Natural killer cell (primary cell): Measurements from ENCODE around the gene HTR4. TPM values are rescaled to one million over a fixed set of nuclear protein-coding genes. Genes with fewer than 3 reads are reported as not detected.
"Not testable (repeated sequence)": the region's sequence is repeated elsewhere in the genome, so short reads cannot be mapped to it uniquely, and the experiment has no call there.

Source experiments
- ATAC-seq, 3 donors: fragments of 150-1000 bp in 2 of 3; fragments of 200-7000 bp in 1 of 3; cut with Tn5 transposase; 1 replicate in 1 of 3; 2 replicates in 2 of 3; pipeline ENCODE4 v1.10.0; 2021; ENCODE audit warnings: mild to moderate bottlenecking in 2 of 3, moderate library complexity in 2 of 3
- DNase-seq, 2 donors: peaks; one replicate each; pipeline versions ENCODE4 v3.0.0 to v3.0.0-alpha.2; 2013 to 2021; ENCODE audit warnings: mixed read lengths in 1 of 2
- H3K27ac ChIP-seq: one replicate; pipeline ENCODE4 v1.5.1; 2013; ENCODE audit warnings: mild to moderate bottlenecking, low read length
- H3K27me3 ChIP-seq: one replicate; pipeline ENCODE4 v1.6.1; 2013; ENCODE audit warnings: low read length; ENCODE audit not compliant: control insufficient read depth, insufficient read depth
- H3K36me3 ChIP-seq: one replicate; pipeline ENCODE4 v1.6.1; 2013; ENCODE audit warnings: low read length; ENCODE audit not compliant: control insufficient read depth, insufficient read depth
- H3K4me1 ChIP-seq: one replicate; pipeline ENCODE4 v1.6.1; 2013; ENCODE audit warnings: low read length; ENCODE audit not compliant: control insufficient read depth, insufficient read depth
- H3K4me3 ChIP-seq: one replicate; pipeline ENCODE4 v1.5.1; 2013; ENCODE audit warnings: low read length
- H3K9me3 ChIP-seq: one replicate; pipeline ENCODE4 v1.6.1; 2013; ENCODE audit warnings: low read length; ENCODE audit not compliant: control insufficient read depth, insufficient read depth
- H3K27ac Mint-ChIP-seq, 2 donors: one replicate each; pipeline ENCODE4 v1.8.0; 2022; ENCODE audit warnings: mild to moderate bottlenecking in 2 of 2, mixed read lengths in 2 of 2, moderate library complexity in 1 of 2
- H3K27me3 Mint-ChIP-seq, 2 donors: one replicate each; pipeline ENCODE4 v1.8.0; 2022; ENCODE audit warnings: low read depth in 2 of 2, mixed read lengths in 2 of 2
- H3K36me3 Mint-ChIP-seq: one replicate; pipeline ENCODE4 v1.8.0; 2022; ENCODE audit warnings: mixed read lengths
- H3K4me1 Mint-ChIP-seq, 2 donors: one replicate each; pipeline ENCODE4 v1.8.0; 2022; ENCODE audit warnings: mixed read lengths in 2 of 2
- H3K4me3 Mint-ChIP-seq: one replicate; pipeline ENCODE4 v1.8.0; 2022; ENCODE audit warnings: mild to moderate bottlenecking, moderate library complexity, mixed read lengths
- H3K9me3 Mint-ChIP-seq, 2 donors: one replicate each; pipeline ENCODE4 v1.8.0; 2022; ENCODE audit warnings: mixed read lengths in 2 of 2
- CTCF ChIP-seq: fragments of 200-600 bp; IDR thresholded peaks from one replicate; pipeline ENCODE4 v1.8.0; 2022; ENCODE audit warnings: antibody characterized with exemption
- WGBS: methylation state at CpG from one replicate; pipeline ENCODE4 v1.1.7; 2013; ENCODE audit warnings: missing lambda C conversion rate; ENCODE audit not compliant: insufficient coverage; 5-methylcytosine and 5-hydroxymethylcytosine counted together
- intact Hi-C: fragments of 100-400 bp; cut with micrococcal nuclease; formaldehyde crosslinking; loops from one replicate; pipeline ENCODE4 v1.14.2; 2022
- total RNA-seq, 4 donors: library from RNA; stranded (reverse); fragments of 120-200 nt in 1 of 4; gene quantifications; one replicate each; pipeline versions ENCODE4 v1.2.3 to v1.2.4, GENCODE V29; 2013 to 2022

Gene HTR4
- total RNA-seq, 3 donors from 2014 or later (not counting 1 experiment from before 2014, with no cell fraction given), result not detected

- H3K9me3 ChIP-seq, result no peaks in the 10 kb centered on the region
- peaks cover 5% of the 10 kb centered on the region for H3K27me3 ChIP-seq
- Mint-ChIP-seq H3K36me3 (peaks cover 9% of the 10 kb centered on the region), H3K4me3 (no peak overlapping the region), H3K27me3 (peaks cover 8 to 20% of the 10 kb centered on the region in 2 donors), H3K27ac (no peak overlapping the region), H3K9me3 (peaks cover 0 to 2% of the 10 kb centered on the region in 2 donors), H3K4me1 (no peaks in the 10 kb centered on the region)
- no peaks in the 10 kb centered on the region for H3K36me3 ChIP-seq
- WGBS, result 94% methylated on average over 2 of the region's 2 CpGs
- intact Hi-C loops, result no loop called here
- no peak overlapping the region for H3K4me3 ChIP-seq
- H3K27ac ChIP-seq, result no peak overlapping the region
- H3K4me1 ChIP-seq, result no peaks in the 10 kb centered on the region
- ATAC-seq (no peak), DNase-seq (no peak)
- no peak for TF ChIP-seq CTCF
These were observed 29.3 kb upstream of the HTR4 start for GRCh38 chr5:148683651-148684050.

GRCh38 chr5:148682058-148683026, 28.0 kb upstream of the HTR4 start:
- intact Hi-C loops, result no loop called here
- Mint-ChIP-seq H3K27ac (no peak overlapping the region), H3K27me3 (peaks cover 6 to 20% of the 10 kb centered on the region in 2 donors), H3K4me3 (no peak overlapping the region), H3K4me1 (no peaks in the 10 kb centered on the region), H3K36me3 (no peaks in the 10 kb centered on the region), H3K9me3 (no peaks in the 10 kb centered on the region)
- no peak for TF ChIP-seq CTCF
- Histone ChIP-seq H3K27ac (no peak overlapping the region), H3K4me1 (no peaks in the 10 kb centered on the region), H3K27me3 (peaks cover 2% of the 10 kb centered on the region), H3K36me3 (no peaks in the 10 kb centered on the region), H3K9me3 (no peaks in the 10 kb centered on the region), H3K4me3 (no peak overlapping the region)
- DNase-seq (no peak), ATAC-seq (no peak)
- WGBS, result 81% methylated on average over 6 of the region's 8 CpGs

GRCh38 chr5:148681157-148682057, 27.1 kb upstream of the HTR4 start:
- Histone ChIP-seq H3K4me3 (no peak overlapping the region), H3K27ac (no peak overlapping the region), H3K9me3 (no peaks in the 10 kb centered on the region), H3K4me1 (no peaks in the 10 kb centered on the region), H3K36me3 (no peaks in the 10 kb centered on the region), H3K27me3 (peaks cover 2% of the 10 kb centered on the region)
- TF ChIP-seq CTCF, result no peak
- Mint-ChIP-seq H3K27me3 (peaks cover 3 to 20% of the 10 kb centered on the region in 2 donors), H3K9me3 (no peaks in the 10 kb centered on the region), H3K4me1 (no peaks in the 10 kb centered on the region), H3K27ac (no peak overlapping the region), H3K36me3 (no peaks in the 10 kb centered on the region), H3K4me3 (no peak overlapping the region)
- intact Hi-C loops, result no loop called here
- no peak for ATAC-seq
- no peak for DNase-seq
- WGBS, result 91% methylated on average over 3 of the region's 6 CpGs

GRCh38 chr5:148673704-148674103, 19.4 kb upstream of the HTR4 start:
- WGBS, result 91% methylated on average over 6 of the region's 6 CpGs
- H3K36me3 Mint-ChIP-seq, H3K4me3 Mint-ChIP-seq, H3K36me3 ChIP-seq, H3K9me3 Mint-ChIP-seq, DNase-seq, H3K4me1 ChIP-seq, ATAC-seq, intact Hi-C loops, H3K4me1 Mint-ChIP-seq, H3K27ac ChIP-seq, H3K27ac Mint-ChIP-seq, H3K27me3 ChIP-seq, H3K9me3 ChIP-seq, H3K4me3 ChIP-seq: not testable (repeated sequence)
- peaks cover 12 to 15% of the 10 kb centered on the region in 2 donors for H3K27me3 Mint-ChIP-seq
